Vagina (tissue), 2 donors: ENCODE data around the gene AK3. TPM values are rescaled to one million over a fixed set of nuclear protein-coding genes. Genes with fewer than 3 reads are reported as not detected.
A peak's percentile ranks its signal among the peaks of the same experiment; 100 is the strongest.

Experiments
- DNase-seq, 2 donors: peaks; one replicate each; pipeline ENCODE4 v3.0.0-alpha.2; 2017; ENCODE audit errors: extremely low spot score in 2 of 2
- H3K27ac ChIP-seq: fragments of 200-600 bp; sonication (generic); one replicate; pipeline ENCODE4 v1.5.1; 2019
- H3K27me3 ChIP-seq: fragments of 200-600 bp; sonication (generic); one replicate; pipeline ENCODE4 v1.5.1; 2019
- H3K36me3 ChIP-seq, 2 donors: fragments of 200-600 bp; sonication (generic); one replicate each; pipeline ENCODE4 v1.5.1; 2017 to 2019
- H3K4me1 ChIP-seq: fragments of 200-600 bp; sonication (generic); one replicate; pipeline ENCODE4 v1.5.1; 2019
- H3K4me3 ChIP-seq, 2 donors: fragments of 200-600 bp; sonication (generic); 1 replicate in 1 of 2; 2 replicates in 1 of 2; pipeline ENCODE4 v1.5.1; 2016 to 2019
- H3K9me3 ChIP-seq: fragments of 200-600 bp; sonication (generic); one replicate; pipeline ENCODE4 v1.5.1; 2019
- CTCF ChIP-seq, 3 experiments: fragments of 450-650 bp in 2 of 3; fragments of 200-600 bp in 1 of 3; sonication (generic) in 1 of 3; IDR thresholded peaks; one replicate each; pipeline ENCODE4 v1.5.1; 2017 to 2019; ENCODE audit warnings: antibody characterized with exemption in 3 of 3, mild to moderate bottlenecking in 2 of 3, moderate library complexity in 2 of 3
- POLR2A ChIP-seq, 2 donors: fragments of 450-650 bp; IDR thresholded peaks; one replicate each; pipeline ENCODE4 v1.6.1; 2017; ENCODE audit warnings: antibody characterized with exemption in 2 of 2, mild to moderate bottlenecking in 2 of 2, moderate library complexity in 2 of 2
- POLR2AphosphoS5 ChIP-seq, 2 donors: sonication (generic); formaldehyde crosslinking; IDR thresholded peaks; one replicate each; pipeline ENCODE4 v1.9.0; 2017; ENCODE audit warnings: antibody characterized with exemption in 2 of 2, mild to moderate bottlenecking in 2 of 2, low read depth in 1 of 2; ENCODE audit not compliant: insufficient read depth in 1 of 2
- intact Hi-C: fragments of 100-400 bp; cut with DNase I; formaldehyde crosslinking; loops from one replicate; pipeline ENCODE4 v1.15.1; 2023
- total RNA-seq: library from RNA; depleted of rRNA; stranded (reverse); fragments of >200 nt; gene quantifications from one replicate; pipeline ENCODE4 v1.2.3, GENCODE V29; 2016

AK3 gene
- total RNA-seq, 1 donor from 2014 or later, result 72.4 TPM

GRCh38 chr9:4668604-4669003 lies 72.4 kb downstream of the AK3 start:
- TF ChIP-seq CTCF (IDR thresholded peaks at IDR 0.05) (no peak), POLR2A (IDR thresholded peaks at IDR 0.05) (no peak), POLR2AphosphoS5 (IDR thresholded peaks at IDR 0.05; ENCODE audit: insufficient read depth in 1 of 2, low read depth in 1 of 2) (no peak)
- no peak for DNase-seq
- intact Hi-C loops, result no loop called here
- no peak overlapping the region for H3K27ac ChIP-seq
- no peaks in the 10 kb centered on the region for H3K9me3 ChIP-seq
- H3K4me1 ChIP-seq, result peaks cover 28% of the 10 kb centered on the region
- H3K4me3 ChIP-seq, result no peak overlapping the region
- H3K36me3 ChIP-seq, result no peaks in the 10 kb centered on the region
- H3K27me3 ChIP-seq, result no peaks in the 10 kb centered on the region

GRCh38 chr9:4667681-4668080 lies 73.3 kb downstream of the AK3 start:
- intact Hi-C loops, result no loop called here
- Histone ChIP-seq H3K4me1 (peaks cover 37% of the 10 kb centered on the region), H3K27ac (no peak overlapping the region), H3K4me3 (no peak overlapping the region), H3K36me3 (no peaks in the 10 kb centered on the region), H3K27me3 (no peaks in the 10 kb centered on the region), H3K9me3 (no peaks in the 10 kb centered on the region)
- TF ChIP-seq CTCF (IDR thresholded peaks at IDR 0.05) (no peak), POLR2A (IDR thresholded peaks at IDR 0.05) (no peak), POLR2AphosphoS5 (IDR thresholded peaks at IDR 0.05; ENCODE audit: insufficient read depth in 1 of 2, low read depth in 1 of 2) (no peak)
- DNase-seq, result no peak

- TF ChIP-seq CTCF (IDR thresholded peaks at IDR 0.05) (no peak), POLR2A (IDR thresholded peaks at IDR 0.05) (no peak), POLR2AphosphoS5 (IDR thresholded peaks at IDR 0.05; ENCODE audit: insufficient read depth in 1 of 2, low read depth in 1 of 2) (peak in 1 of 2 donors; percentile 67)
- H3K36me3 ChIP-seq, result no peaks in the 10 kb centered on the region
- H3K4me3 ChIP-seq, result peak within 1 kb of the TSS; percentile 34 to 49
- DNase-seq, result no peak
- peaks cover 48% of the 10 kb centered on the region for H3K4me1 ChIP-seq
- intact Hi-C loops, result no loop called here
- no peaks in the 10 kb centered on the region for H3K27me3 ChIP-seq
- H3K27ac ChIP-seq, result peak within 1 kb of the TSS; percentile 34
- H3K9me3 ChIP-seq, result no peaks in the 10 kb centered on the region
Observed at GRCh38 chr9:4666042-4666699, 74.8 kb downstream of the AK3 start, which contains the start of gene SPATA6L. TSS of gene SPATA6L (minus strand) at chr9:4666480. CDS start at chr9:4666250, 230 bp downstream.

- TF ChIP-seq POLR2AphosphoS5 (IDR thresholded peaks at IDR 0.05; ENCODE audit: insufficient read depth in 1 of 2, low read depth in 1 of 2) (no peak), CTCF (IDR thresholded peaks at IDR 0.05) (no peak), POLR2A (IDR thresholded peaks at IDR 0.05) (no peak)
- H3K4me3 ChIP-seq, result peak overlapping the region; percentile 34 to 49
- H3K27me3 ChIP-seq, result no peaks in the 10 kb centered on the region
- H3K4me1 ChIP-seq, result peaks cover 48% of the 10 kb centered on the region
- no peaks in the 10 kb centered on the region for H3K36me3 ChIP-seq
- no peak for DNase-seq
- H3K9me3 ChIP-seq, result no peaks in the 10 kb centered on the region
- H3K27ac ChIP-seq, result peak overlapping the region; percentile 34
- intact Hi-C loops, result no loop called here
Observed at GRCh38 chr9:4665357-4665756, 75.6 kb downstream of the AK3 start.

GRCh38 chr9:4663956-4664355 lies 77.0 kb downstream of the AK3 start:
- H3K27ac ChIP-seq, result no peak overlapping the region
- peaks cover 48% of the 10 kb centered on the region for H3K4me1 ChIP-seq
- no peaks in the 10 kb centered on the region for H3K9me3 ChIP-seq
- H3K27me3 ChIP-seq, result no peaks in the 10 kb centered on the region
- H3K4me3 ChIP-seq, result no peak overlapping the region
- TF ChIP-seq POLR2A (IDR thresholded peaks at IDR 0.05), result no peak
- no peak for TF ChIP-seq POLR2AphosphoS5 (IDR thresholded peaks at IDR 0.05; ENCODE audit: insufficient read depth in 1 of 2, low read depth in 1 of 2)
- TF ChIP-seq CTCF (IDR thresholded peaks at IDR 0.05), result no peak
- no peaks in the 10 kb centered on the region for H3K36me3 ChIP-seq
- intact Hi-C loops, result no loop called here
- no peak for DNase-seq
